Transverse colon (tissue), 4 donors: ENCODE data around the gene FCHSD2. TPM values are rescaled to one million over a fixed set of nuclear protein-coding genes. Genes with fewer than 3 reads are reported as not detected.

Experiments used
- DNase-seq: peaks from one replicate; pipeline ENCODE4 v3.0.0-alpha.2; 2019
- H3K27ac ChIP-seq, 4 donors: fragments of 200-600 bp; sonication (generic); 2 replicates each; pipeline ENCODE4 v1.5.1; 2016 to 2018; ENCODE audit warnings: inconsistent platforms in 4 of 4
- H3K27me3 ChIP-seq: fragments of 200-600 bp; sonication (generic); 2 replicates; pipeline ENCODE4 v1.5.1; 2017; ENCODE audit warnings: inconsistent platforms
- H3K36me3 ChIP-seq, 4 donors: fragments of 200-600 bp; sonication (generic); 2 replicates each; pipeline ENCODE4 v1.5.1; 2017 to 2019; ENCODE audit warnings: inconsistent platforms in 4 of 4
- H3K4me1 ChIP-seq, 4 donors: fragments of 200-600 bp; sonication (generic); 2 replicates each; pipeline ENCODE4 v1.5.1; 2017 to 2020; ENCODE audit warnings: inconsistent platforms in 4 of 4
- H3K4me3 ChIP-seq, 4 donors: fragments of 200-600 bp; sonication (generic); 1 replicate in 1 of 4; 2 replicates in 3 of 4; pipeline versions ENCODE4 v1.5.1 to v1.6.1; 2017 to 2019; ENCODE audit warnings: inconsistent platforms in 4 of 4
- H3K9me3 ChIP-seq, 2 donors: fragments of 200-600 bp; sonication (generic); 2 replicates each; pipeline ENCODE4 v1.5.1; 2017 to 2019; ENCODE audit warnings: inconsistent platforms in 2 of 2
- EP300 ChIP-seq: sonication (generic); formaldehyde crosslinking; IDR thresholded peaks from one replicate; pipeline ENCODE4 v1.6.1; 2017; ENCODE audit warnings: antibody characterized with exemption, low read depth
- POLR2A ChIP-seq: fragments of 450-650 bp; IDR thresholded peaks from one replicate; pipeline ENCODE4 v1.6.1; 2016; ENCODE audit warnings: antibody characterized with exemption, mild to moderate bottlenecking, moderate library complexity
- POLR2AphosphoS5 ChIP-seq, 3 donors: sonication (generic); formaldehyde crosslinking; IDR thresholded peaks; one replicate each; pipeline ENCODE4 v1.6.1; 2016; ENCODE audit warnings: antibody characterized with exemption in 3 of 3
- WGBS, 2 donors: methylation state at CpG; one replicate each; pipeline ENCODE4 v1.1.5; 2018; ENCODE audit warnings: low coverage in 1 of 2; 5-methylcytosine and 5-hydroxymethylcytosine counted together
- in situ Hi-C, 4 donors: fragments of 200-750 bp; cut with MboI; loops; one replicate each; pipeline versions ENCODE4 v1.15.0 to v1.15.1; 2017; ENCODE audit warnings: low sequenced_read_pairs in 3 of 4, low pct_ligation_motif_present in 1 of 4, low pct_unique_long_range_greater_than_20kb in 1 of 4
- intact Hi-C: fragments of 100-400 bp; cut with DNase I; formaldehyde crosslinking; loops from one replicate; pipeline ENCODE4 v1.15.1; 2023; ENCODE audit warnings: low total_unique reads
- total RNA-seq, 4 donors: library from RNA; depleted of rRNA; stranded (reverse); fragments of >200 nt; gene quantifications; one replicate each; pipeline ENCODE4 v1.1.0, GENCODE V29; 2016
- TF ChIP-seq, protein P1 (sequence below), 5 experiments: fragments of 200-600 bp in 3 of 5; fragments of 450-650 bp in 2 of 5; sonication (generic) in 3 of 5; IDR thresholded peaks; 1 replicate in 2 of 5; 2 replicates in 3 of 5; pipeline ENCODE4 v1.5.1; 2016 to 2017; ENCODE audit warnings: antibody characterized with exemption in 5 of 5, inconsistent platforms in 3 of 5, mild to moderate bottlenecking in 2 of 5, moderate library complexity in 1 of 5

Gene FCHSD2
- total RNA-seq, 4 donors from 2014 or later, result 9.1 to 15.9 (median 15.0) TPM

DNA sequence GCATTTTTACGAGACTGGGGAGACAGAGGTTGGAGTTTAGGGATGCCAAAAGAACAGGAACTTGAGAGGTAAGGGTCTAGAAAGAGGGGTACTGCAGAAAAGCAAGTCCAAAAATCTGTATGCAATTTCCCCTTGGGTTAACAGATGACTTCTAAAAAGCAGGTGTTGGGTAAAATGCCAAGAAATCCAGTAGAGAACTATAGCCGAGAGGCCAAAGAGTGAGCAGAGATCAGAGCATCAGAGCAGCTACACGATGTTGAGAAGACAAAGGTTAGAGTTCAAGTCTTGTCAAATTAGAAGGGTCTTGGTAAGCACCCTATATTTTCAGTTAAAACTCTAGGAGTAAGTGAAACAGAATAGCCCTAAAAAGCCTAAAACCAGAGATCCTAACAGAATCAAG lies 145.2 kb downstream of the FCHSD2 start:
- in situ Hi-C loops, result no loop called here

DNA sequence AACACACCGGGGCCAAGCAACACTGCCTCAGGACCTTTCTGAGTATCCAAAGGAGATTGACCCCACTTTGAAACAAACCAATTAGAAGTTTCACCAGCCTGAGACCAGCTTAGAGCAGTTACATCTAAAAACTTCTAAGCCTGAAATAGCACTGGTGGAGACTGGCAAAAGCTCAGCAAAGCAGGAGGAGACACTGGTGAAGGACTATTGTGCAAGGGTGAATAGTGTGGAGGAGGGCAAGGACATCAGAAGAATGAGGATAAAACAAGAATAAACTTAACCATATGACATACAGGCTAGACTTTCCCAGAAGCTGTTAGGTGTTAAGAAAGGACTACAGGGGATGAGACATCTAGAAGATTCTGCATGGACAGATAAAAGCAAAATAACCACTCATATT lies 152.4 kb downstream of the FCHSD2 start:
- H3K27me3 ChIP-seq, result no peaks in the 10 kb centered on the region
- WGBS, 2 donors, result 0% methylated on average over 1 of the region's 1 CpG; no CpG with 5 or more reads in 1 of the 2 donors
- TF ChIP-seq, protein P1, sequence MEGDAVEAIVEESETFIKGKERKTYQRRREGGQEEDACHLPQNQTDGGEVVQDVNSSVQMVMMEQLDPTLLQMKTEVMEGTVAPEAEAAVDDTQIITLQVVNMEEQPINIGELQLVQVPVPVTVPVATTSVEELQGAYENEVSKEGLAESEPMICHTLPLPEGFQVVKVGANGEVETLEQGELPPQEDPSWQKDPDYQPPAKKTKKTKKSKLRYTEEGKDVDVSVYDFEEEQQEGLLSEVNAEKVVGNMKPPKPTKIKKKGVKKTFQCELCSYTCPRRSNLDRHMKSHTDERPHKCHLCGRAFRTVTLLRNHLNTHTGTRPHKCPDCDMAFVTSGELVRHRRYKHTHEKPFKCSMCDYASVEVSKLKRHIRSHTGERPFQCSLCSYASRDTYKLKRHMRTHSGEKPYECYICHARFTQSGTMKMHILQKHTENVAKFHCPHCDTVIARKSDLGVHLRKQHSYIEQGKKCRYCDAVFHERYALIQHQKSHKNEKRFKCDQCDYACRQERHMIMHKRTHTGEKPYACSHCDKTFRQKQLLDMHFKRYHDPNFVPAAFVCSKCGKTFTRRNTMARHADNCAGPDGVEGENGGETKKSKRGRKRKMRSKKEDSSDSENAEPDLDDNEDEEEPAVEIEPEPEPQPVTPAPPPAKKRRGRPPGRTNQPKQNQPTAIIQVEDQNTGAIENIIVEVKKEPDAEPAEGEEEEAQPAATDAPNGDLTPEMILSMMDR (IDR thresholded peaks at IDR 0.05), result no peak
- TF ChIP-seq EP300, result no peak
- H3K4me3 ChIP-seq, result no peak overlapping the region
- in situ Hi-C loops (no loop called here), intact Hi-C loops (no loop called here)
- H3K27ac ChIP-seq, result no peak overlapping the region
- H3K9me3 ChIP-seq, result no peaks in the 10 kb centered on the region
- H3K36me3 ChIP-seq, result no peaks in the 10 kb centered on the region
- peaks cover 0 to 6% (median 0%) of the 10 kb centered on the region in 4 donors for H3K4me1 ChIP-seq
- no peak for DNase-seq

More for the DNA sequence above, 145.2 kb downstream of the FCHSD2 start:
- Histone ChIP-seq H3K4me1 (no peaks in the 10 kb centered on the region), H3K27ac (no peak overlapping the region), H3K27me3 (no peaks in the 10 kb centered on the region), H3K9me3 (no peaks in the 10 kb centered on the region), H3K4me3 (no peak overlapping the region), H3K36me3 (no peaks in the 10 kb centered on the region)
- no peak for DNase-seq
- intact Hi-C loops, result no loop called here
- no peak for TF ChIP-seq POLR2AphosphoS5 (IDR thresholded peaks at IDR 0.05)
- TF ChIP-seq, protein P1 (IDR thresholded peaks at IDR 0.05), result no peak
- no peak for TF ChIP-seq POLR2A
- 52 to 67% methylated on average over 3 of the region's 3 CpGs for WGBS, 2 donors

DNA sequence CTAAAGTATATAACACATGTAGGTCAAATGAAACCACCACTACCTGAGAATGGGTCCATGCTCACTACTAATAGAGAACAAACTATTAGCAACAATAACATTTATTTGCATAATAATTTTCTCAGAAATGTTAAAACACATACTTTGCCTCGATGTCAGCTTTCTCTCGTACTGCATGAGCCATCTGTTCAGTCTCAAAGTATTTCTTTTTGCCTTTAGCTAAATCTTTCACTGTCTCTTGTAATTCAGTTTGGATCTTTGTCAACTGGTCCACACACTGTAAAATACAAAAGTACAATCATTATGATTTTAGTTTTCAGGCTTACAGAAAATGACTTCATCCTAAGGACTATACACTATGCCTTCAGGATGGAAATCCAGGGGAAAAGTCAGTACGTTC lies 153.3 kb downstream of the FCHSD2 start:
- intact Hi-C loops, result no loop called here
- Histone ChIP-seq H3K9me3 (no peaks in the 10 kb centered on the region), H3K4me3 (no peak overlapping the region), H3K36me3 (no peaks in the 10 kb centered on the region), H3K4me1 (peaks cover 0 to 6% (median 0%) of the 10 kb centered on the region in 4 donors), H3K27ac (no peak overlapping the region), H3K27me3 (no peaks in the 10 kb centered on the region)
- 72 to 82% methylated on average over 3 of the region's 3 CpGs for WGBS, 2 donors
- no peak for DNase-seq
- TF ChIP-seq, protein P1 (IDR thresholded peaks at IDR 0.05), result no peak
- no peak for TF ChIP-seq POLR2AphosphoS5 (IDR thresholded peaks at IDR 0.05)
- TF ChIP-seq POLR2A, result no peak
- no peak for TF ChIP-seq EP300
- in situ Hi-C loops, result no loop called here

DNA sequence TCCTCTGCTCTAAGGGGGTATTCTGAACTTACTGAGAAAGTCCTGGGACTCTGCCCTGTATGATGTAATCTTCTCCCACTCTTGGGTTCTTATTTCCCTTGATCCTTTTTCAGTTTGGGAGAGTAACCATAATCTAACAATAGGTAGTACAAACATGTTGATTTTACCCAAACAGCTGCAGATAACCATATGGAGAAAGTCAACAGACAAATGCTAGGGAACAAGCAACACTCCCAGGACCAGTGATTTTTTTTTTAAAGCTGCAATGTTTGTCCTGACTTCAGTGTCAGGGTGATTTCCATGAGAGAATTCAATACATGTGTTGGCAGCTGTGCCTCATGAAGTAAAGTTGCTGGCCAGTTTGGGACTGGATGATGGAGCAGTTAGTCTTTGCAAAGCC lies 156.5 kb downstream of the FCHSD2 start:
- DNase-seq, result no peak
- Histone ChIP-seq H3K4me3 (no peak overlapping the region), H3K27me3 (no peaks in the 10 kb centered on the region), H3K27ac (no peak overlapping the region), H3K4me1 (peaks cover 0 to 12% (median 0%) of the 10 kb centered on the region in 4 donors), H3K36me3 (no peaks in the 10 kb centered on the region), H3K9me3 (no peaks in the 10 kb centered on the region)
- in situ Hi-C loops (no loop called here), intact Hi-C loops (no loop called here)
- no peak for TF ChIP-seq EP300
- no peak for TF ChIP-seq POLR2A
- TF ChIP-seq POLR2AphosphoS5 (IDR thresholded peaks at IDR 0.05), result no peak
- TF ChIP-seq, protein P1 (IDR thresholded peaks at IDR 0.05), result no peak
